ENCODE results near the gene SNX25. TPM values are rescaled to one million over a fixed set of nuclear protein-coding genes. Genes with fewer than 3 reads are reported as not detected.

SNX25 gene
- total and polyA plus RNA-seq, 10 of the 15 experiments (the other 5 are each of a cell fraction or from before 2014, with no cell fraction given): 11.2 to 117 (median 62.8) TPM

- Histone ChIP-seq H3K9ac (ENCODE audit: control insufficient read depth, insufficient read depth, low read length) (peak overlapping the region; percentile 62), H3K4me2 (ENCODE audit: control insufficient read depth, insufficient read depth) (peak overlapping the region; percentile 94), H2AFZ (ENCODE audit: control insufficient read depth, low read depth, low read length) (no peak overlapping the region), H3K4me1 (ENCODE audit: control insufficient read depth, insufficient read depth, low read length) (peaks cover 10% of the 10 kb centered on the region), H3K36me3 (ENCODE audit: control insufficient read depth in 2 of 2, insufficient read depth in 2 of 2, low read length in 1 of 2) (peaks cover 2 to 18% of the 10 kb centered on the region in 2 experiments; a peak in 2 of 4 replicates), H3K27me3 (replicated peaks in 1 of 2; ENCODE audit: control insufficient read depth in 2 of 2, insufficient read depth in 2 of 2, low read length in 1 of 2) (no peaks in the 10 kb centered on the region), H3K79me2 (ENCODE audit: control insufficient read depth, insufficient read depth, low read length) (peaks cover 54% of the 10 kb centered on the region), H3K4me3 (peak overlapping the region; percentile 72), H4K20me1 (ENCODE audit: control insufficient read depth, insufficient read depth) (no peaks in the 10 kb centered on the region), H3K9me3 (replicated peaks; ENCODE audit: control insufficient read depth, insufficient read depth, low read length) (no peaks in the 10 kb centered on the region), H3K27ac (ENCODE audit: control insufficient read depth, insufficient read depth) (peak overlapping the region; percentile 86)
- FAIRE-seq (no peak), DNase-seq (ENCODE audit: low read depth, low spot score) (no peak), ATAC-seq (no peak)
- in situ Hi-C loops (cut with MboI): no loop called here
- BruUV-seq (replicated peaks): no TSS peak
- ChIA-PET SMC1A (ENCODE audit: uncharacterized antibody, unreplicated experiment) (interaction anchor here (1.0 to 6.2 kb wide), 11 partner anchors 12 to 256 kb away, joined by 3 to 72 read pairs (median 3); partner anchors contain the start of gene SLC25A4), CTCF (interaction anchor here (0.9 to 1.6 kb wide), 5 partner anchors 25 to 215 kb away, joined by 3 read pairs; no protein-coding TSS in a partner anchor), POLR2A (interaction anchor here (0.6 to 7.9 kb wide), 9 partner anchors 9 to 579 kb away, joined by 3 to 60 read pairs (median 3); partner anchors contain the start of gene UFSP2), RAD21 (ENCODE audit: unreplicated experiment) (interaction anchor here (0.7 to 2.0 kb wide), 7 partner anchors 9 to 91 kb away, joined by 3 to 8 read pairs (median 4); partner anchors contain the start of gene UFSP2)
- WGBS (ENCODE audit: insufficient coverage, insufficient replicate concordance, low lambda C conversion rate, missing lambda C conversion rate): 0% methylated on average over 2 of the region's 2 CpGs
- intact Hi-C loops (cut with micrococcal nuclease; ENCODE audit: unreplicated experiment): loop anchor here (5.0 kb wide), 2 partner anchors 186 to 199 kb away; no protein-coding TSS in a partner anchor
- TF ChIP-seq CREB1 (IDR thresholded peaks at IDR 0.05; ENCODE audit: low read depth) (no peak), HDGF (IDR thresholded peaks at IDR 0.05) (no peak), CHD1 (IDR thresholded peaks at IDR 0.05; ENCODE audit: low read depth, low read length) (no peak), PBX3 (IDR thresholded peaks at IDR 0.05; ENCODE audit: insufficient replicate concordance, low read depth, low read length) (no peak), NFIC (IDR thresholded peaks at IDR 0.05; ENCODE audit: low read depth, low read length) (peak; percentile 52; the same call in 1 of the 2 replicates), SMAD1 (IDR thresholded peaks at IDR 0.05; ENCODE audit: low read depth, partially characterized antibody) (no peak), SIX5 (IDR thresholded peaks at IDR 0.05; ENCODE audit: low read depth, low read length, severe bottlenecking) (no peak), KDM1A (IDR thresholded peaks at IDR 0.05; ENCODE audit: borderline replicate concordance) (no peak), SIN3A (IDR thresholded peaks at IDR 0.05; ENCODE audit: low read depth, low read length) (no peak), FOXM1 (IDR thresholded peaks at IDR 0.05; ENCODE audit: low read depth, low read length) (no peak), ZBTB33 (IDR thresholded peaks at IDR 0.05) (no peak), ETV6 (conservative IDR thresholded peaks at IDR 0.05 in 1 of 2, IDR thresholded peaks at IDR 0.05 in 1 of 2; ENCODE audit: borderline replicate concordance in 1 of 2, low read depth in 1 of 2) (no peak), ATF7 (IDR thresholded peaks at IDR 0.05; ENCODE audit: low read depth) (no peak), CHD2 (IDR thresholded peaks at IDR 0.05; ENCODE audit: borderline replicate concordance, low read depth, low read length) (no peak), MEF2A (IDR thresholded peaks at IDR 0.05; ENCODE audit: insufficient read depth, low read depth, low read length) (0 out of 2 replicates have a peak, but pooled peaks have one; percentile 38), SKIL (IDR thresholded peaks at IDR 0.05; ENCODE audit: low read depth, poor library complexity, severe bottlenecking) (no peak), LARP7 (IDR thresholded peaks at IDR 0.05) (no peak)
Observed at GRCh38 chr4:185398618-185399017, 189.2 kb downstream of the SNX25 start.
